ENCODE results near the gene PPM1H.

- TF ChIP-seq CTCF (conservative IDR thresholded peaks at IDR 0.05 in 1 of 2, IDR thresholded peaks at IDR 0.05 in 1 of 2; ENCODE audit: extremely low read depth in 1 of 2, insufficient read depth in 1 of 2, low read depth in 1 of 2, low read length in 2 of 2): no peak
- no peak for TF ChIP-seq EZH2 (IDR thresholded peaks at IDR 0.05; ENCODE audit: borderline replicate concordance, low read length)
Observed at GRCh38 chr12:62787023-62787422, 147.9 kb downstream of the PPM1H start.

All from mammary epithelial cell (primary cell).